RWPE1 (cell line): ENCODE results near the gene DNAH9.

Source experiments
- CTCF ChIA-PET: fragments of 350-600 bp; sonication (Branson Sonifier 250); formaldehyde crosslinking; extraction: SDS; loops from one replicate; lab custom pipeline; 2021; lab: Yijun Ruan, JAX
- POLR2A ChIA-PET: fragments of 400-600 bp; formaldehyde crosslinking; extraction: SDS; loops from one replicate; lab custom pipeline; 2020; ENCODE audit warnings: antibody characterized with exemption; ENCODE audit not compliant: low non-redundant PET; lab: Yijun Ruan, JAX
- DNase-seq: peaks from one replicate; pipeline ENCODE4 v3.0.0; 2012; ENCODE audit warnings: low spot score
- H3K27ac ChIP-seq: fragments of 450-650 bp; 2 replicates; pipeline ENCODE4 v1.5.1; 2017
- CTCF ChIP-seq: fragments of 450-650 bp; conservative IDR thresholded peaks from 2 replicates; pipeline ENCODE4 v1.5.1; 2017; ENCODE audit warnings: low read depth, mild to moderate bottlenecking

Gene DNAH9

GRCh38 chr17:11797803-11798202, 199.5 kb downstream of the DNAH9 start:
- H3K27ac ChIP-seq = no peak overlapping the region
- ChIA-PET CTCF (interaction anchor here (0.5 to 0.6 kb wide), 2 partner anchors 309 to 953 kb away, joined by 3 read pairs; no protein-coding TSS in a partner anchor), POLR2A (no interaction called here)
- DNase-seq = no peak
- no peak for TF ChIP-seq CTCF

DNA sequence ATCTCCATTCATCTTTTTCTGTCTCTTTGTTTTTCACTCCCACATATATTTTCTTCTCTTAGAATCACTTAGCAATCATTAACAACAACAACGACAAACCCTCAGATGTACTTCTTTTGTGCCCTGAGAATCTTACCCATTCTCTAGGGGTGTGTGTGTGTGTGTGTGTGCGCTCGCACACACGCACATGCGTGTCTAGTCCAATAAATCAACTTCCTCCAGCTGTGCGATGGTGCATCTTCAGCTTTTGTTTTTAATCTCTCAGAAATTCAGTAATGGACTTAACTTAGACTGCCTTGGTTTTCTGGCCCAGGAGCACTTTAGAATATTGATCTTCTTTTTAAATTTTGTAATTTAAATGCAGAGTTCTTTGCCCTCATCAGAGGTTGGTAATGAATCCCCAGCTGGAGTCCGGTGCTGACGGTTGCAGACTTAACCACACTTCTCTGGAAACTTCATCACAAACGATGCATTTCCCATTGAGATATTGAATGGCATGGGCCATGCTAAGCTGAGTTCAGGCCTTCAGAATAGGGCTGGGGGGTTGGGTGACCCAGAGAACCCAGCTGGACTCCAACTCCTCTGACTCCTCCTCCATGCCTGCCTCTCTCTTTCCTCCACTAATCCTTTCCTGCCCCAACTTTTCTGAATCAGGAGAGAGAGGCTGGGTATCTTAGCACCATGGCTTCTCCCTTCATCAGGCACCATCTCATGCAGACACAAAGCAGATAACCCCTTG, 205.1 kb downstream of the DNAH9 start:
- ChIA-PET POLR2A (no interaction called here), CTCF (interaction anchor here (0.6 kb wide), 1 partner anchor 929 kb away, joined by 4 read pairs; no protein-coding TSS in a partner anchor)
- DNase-seq = no peak
- no peak for TF ChIP-seq CTCF
- H3K27ac ChIP-seq = no peak overlapping the region

- no peak for DNase-seq
- ChIA-PET POLR2A (no interaction called here), CTCF (no interaction called here)
- H3K27ac ChIP-seq = no peak overlapping the region
- TF ChIP-seq CTCF = no peak
These were observed 206.9 kb downstream of the DNAH9 start for GRCh38 chr17:11805138-11805537.

DNA sequence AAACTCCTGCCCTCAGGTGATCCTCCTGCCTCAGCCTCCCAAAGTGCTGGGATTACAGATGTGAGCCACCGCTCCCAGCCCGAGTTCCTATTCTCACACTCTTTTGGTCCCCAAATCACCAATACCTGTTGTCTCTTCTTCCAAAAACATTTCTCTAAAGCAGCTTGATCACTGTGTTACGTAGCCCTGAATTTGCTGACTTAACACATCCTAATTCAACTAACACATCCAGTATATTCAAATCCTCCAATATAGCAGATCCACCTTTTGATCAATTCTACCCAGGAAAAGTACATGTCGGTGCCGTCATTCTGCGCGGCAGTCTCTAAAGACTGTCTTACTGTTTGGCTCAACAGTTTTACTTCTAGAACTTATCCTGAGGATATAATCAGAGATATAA, 207.7 kb downstream of the DNAH9 start:
- ChIA-PET CTCF (no interaction called here), POLR2A (no interaction called here)
- no peak for DNase-seq
- H3K27ac ChIP-seq = no peak overlapping the region
- no peak for TF ChIP-seq CTCF

DNA sequence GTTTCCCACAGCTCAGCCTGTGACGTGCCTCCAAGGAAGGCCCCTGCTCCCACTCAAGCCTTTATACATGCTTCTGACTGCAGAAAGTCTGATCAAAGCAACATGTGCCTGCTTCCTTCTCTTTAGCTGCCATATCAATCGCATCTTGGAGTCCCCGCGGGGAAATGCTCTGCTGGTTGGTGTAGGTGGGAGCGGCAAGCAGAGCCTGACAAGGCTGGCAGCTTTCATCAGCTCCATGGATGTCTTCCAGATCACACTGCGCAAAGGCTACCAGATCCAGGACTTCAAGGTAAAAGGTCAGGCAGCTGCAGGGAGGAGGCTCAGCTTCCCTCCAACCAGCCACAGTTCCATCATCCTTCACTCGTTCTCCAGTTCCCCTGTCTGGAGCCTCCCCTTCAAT, 209.3 kb downstream of the DNAH9 start:
- no peak for DNase-seq
- no peak for TF ChIP-seq CTCF
- ChIA-PET POLR2A (no interaction called here), CTCF (no interaction called here)
- H3K27ac ChIP-seq = no peak overlapping the region

- POLR2A ChIA-PET = no interaction called here
- TF ChIP-seq CTCF = no peak
- no peak for DNase-seq
- no peak overlapping the region for H3K27ac ChIP-seq
- CTCF ChIA-PET = no interaction called here
These were observed 215.0 kb downstream of the DNAH9 start for GRCh38 chr17:11813278-11813677.
